T-cell (primary cell): ENCODE data around the gene ZNF385D. TPM values are rescaled to one million over a fixed set of nuclear protein-coding genes. Genes with fewer than 3 reads are reported as not detected.

ENCODE experiments used
- ATAC-seq, 4 experiments: fragments of 200-7000 bp in 3 of 4; fragments of 150-1000 bp in 1 of 4; cut with Tn5 transposase; replicated peaks in 1 of 4; 1 replicate in 3 of 4; 2 replicates in 1 of 4; pipeline ENCODE4 v1.10.0; 2021; ENCODE audit warnings: moderate library complexity in 3 of 4, mild to moderate bottlenecking in 2 of 4, moderate number of reproducible peaks in 1 of 4
- CTCF ChIA-PET, 2 donors: fragments of 300-600 bp; sonication (Branson Sonifier 250); formaldehyde crosslinking; loops; one replicate each; lab custom pipeline; 2022; ENCODE audit warnings: antibody characterized with exemption in 2 of 2; lab: Charles Lee
- POLR2A ChIA-PET, 2 donors: fragments of 300-600 bp; sonication (Branson Sonifier 250); formaldehyde crosslinking; loops; one replicate each; lab custom pipeline; 2022; ENCODE audit warnings: antibody characterized with exemption in 2 of 2; lab: Charles Lee
- DNase-seq, 35 experiments: peaks; one replicate each; pipeline versions ENCODE4 v3.0.0 to v3.0.0-alpha.2; 2013 to 2023
- H3K27ac ChIP-seq: one replicate; pipeline ENCODE4 v1.5.1; 2013; ENCODE audit warnings: low read length
- H3K27me3 ChIP-seq, 2 experiments: replicated peaks in 1 of 2; 1 replicate in 1 of 2; 2 replicates in 1 of 2; pipeline versions ENCODE4 v1.6.1 to v1.7.0; 2013; ENCODE audit warnings: low read length in 1 of 2, mixed read lengths in 1 of 2; ENCODE audit not compliant: control insufficient read depth in 2 of 2, insufficient read depth in 2 of 2; ENCODE audit errors: extremely low read depth in 1 of 2
- H3K36me3 ChIP-seq, 2 donors: 1 replicate in 1 of 2; 2 replicates in 1 of 2; pipeline versions ENCODE4 v1.6.1 to v1.7.0; 2013; ENCODE audit warnings: low read length in 1 of 2; ENCODE audit not compliant: control insufficient read depth in 2 of 2, insufficient read depth in 1 of 2; ENCODE audit errors: extremely low read depth in 1 of 2
- H3K4me1 ChIP-seq, 2 experiments: 1 replicate in 1 of 2; 2 replicates in 1 of 2; pipeline versions ENCODE4 v1.6.1 to v1.7.0; 2013; ENCODE audit warnings: low read length in 2 of 2, mixed read lengths in 1 of 2; ENCODE audit not compliant: insufficient read depth in 2 of 2, control insufficient read depth in 1 of 2; ENCODE audit errors: extremely low read depth in 1 of 2
- H3K4me3 ChIP-seq, 2 donors: 1 replicate in 1 of 2; 2 replicates in 1 of 2; pipeline versions ENCODE4 v1.5.1 to v1.7.0; 2013; ENCODE audit warnings: mild to moderate bottlenecking in 2 of 2, low read length in 1 of 2, moderate library complexity in 1 of 2; ENCODE audit not compliant: control insufficient read depth in 1 of 2; ENCODE audit errors: extremely low read depth in 1 of 2
- H3K9me3 ChIP-seq: 2 replicates; pipeline ENCODE4 v1.7.0; 2013
- H3K27ac Mint-ChIP-seq, 2 donors: one replicate each; pipeline ENCODE4 v1.8.0; 2020 to 2021; ENCODE audit warnings: mild to moderate bottlenecking in 2 of 2, mixed read lengths in 2 of 2
- H3K27me3 Mint-ChIP-seq, 2 donors: one replicate each; pipeline ENCODE4 v1.8.0; 2021 to 2022; ENCODE audit warnings: mixed read lengths in 2 of 2
- H3K36me3 Mint-ChIP-seq: one replicate; pipeline ENCODE4 v1.8.0; 2021; ENCODE audit warnings: mixed read lengths
- H3K4me1 Mint-ChIP-seq, 3 donors: one replicate each; pipeline ENCODE4 v1.8.0; 2020 to 2022; ENCODE audit warnings: mixed read lengths in 3 of 3, mild to moderate bottlenecking in 1 of 3
- H3K4me3 Mint-ChIP-seq, 3 donors: one replicate each; pipeline ENCODE4 v1.8.0; 2020 to 2022; ENCODE audit warnings: mild to moderate bottlenecking in 3 of 3, mixed read lengths in 3 of 3, moderate library complexity in 3 of 3
- H3K9me3 Mint-ChIP-seq, 3 donors: one replicate each; pipeline ENCODE4 v1.8.0; 2020 to 2022; ENCODE audit warnings: mixed read lengths in 3 of 3
- WGBS: methylation state at CpG from one replicate; pipeline ENCODE4 v1.1.5; 2013; ENCODE audit warnings: missing lambda C conversion rate; ENCODE audit not compliant: insufficient coverage; 5-methylcytosine and 5-hydroxymethylcytosine counted together
- total RNA-seq, 35 experiments: library from RNA in 6 of 35; stranded (reverse) in 6 of 35; fragments of 120-200 nt in 1 of 35; gene quantifications; one replicate each; pipeline versions ENCODE4 v1.2.1 to v1.2.4 and lab custom pipeline; 2013 to 2026

Gene ZNF385D
- total RNA-seq, 5 donors from 2014 or later (not counting 1 experiment from before 2014, with no cell fraction given): 0.03 to 0.47 (median 0.35) TPM

GRCh38 chr3:21672303-21672702, 78.7 kb downstream of the ZNF385D start:
- Mint-ChIP-seq H3K4me1 (no peaks in the 10 kb centered on the region), H3K27me3 (no peaks in the 10 kb centered on the region), H3K27ac (no peak overlapping the region), H3K36me3 (no peaks in the 10 kb centered on the region), H3K4me3 (no peak overlapping the region), H3K9me3 (peaks cover 0 to 4% (median 4%) of the 10 kb centered on the region in 3 donors)
- CTCF ChIA-PET: no interaction called here
- H3K27me3 ChIP-seq: no peaks in the 10 kb centered on the region
- H3K9me3 ChIP-seq: no peaks in the 10 kb centered on the region
- ATAC-seq: no peak
- H3K4me3 ChIP-seq: no peak overlapping the region
- H3K4me1 ChIP-seq: no peaks in the 10 kb centered on the region
- WGBS: no CpG with 5 or more reads among the region's 1 CpG
- H3K27ac ChIP-seq: no peak overlapping the region
- no peaks in the 10 kb centered on the region for H3K36me3 ChIP-seq
- POLR2A ChIA-PET: interaction anchor here in 1 of 2 donors (0.6 kb wide), 1 partner anchor 22 kb away, joined by 7 read pairs; no protein-coding TSS in a partner anchor
- no peak for DNase-seq

GRCh38 chr3:21670386-21670785, 80.6 kb downstream of the ZNF385D start:
- Histone ChIP-seq H3K4me3 (no peak overlapping the region), H3K36me3 (no peaks in the 10 kb centered on the region), H3K27ac (no peak overlapping the region), H3K27me3 (no peaks in the 10 kb centered on the region), H3K9me3 (no peaks in the 10 kb centered on the region), H3K4me1 (no peaks in the 10 kb centered on the region)
- H3K27me3 Mint-ChIP-seq: no peaks in the 10 kb centered on the region
- CTCF ChIA-PET: no interaction called here
- H3K4me1 Mint-ChIP-seq: no peaks in the 10 kb centered on the region
- no peak overlapping the region for H3K4me3 Mint-ChIP-seq
- DNase-seq (no peak), ATAC-seq (no peak)
- WGBS: no CpG with 5 or more reads among the region's 6 CpGs
- H3K27ac Mint-ChIP-seq: no peak overlapping the region
- POLR2A ChIA-PET: no interaction called here
- H3K9me3 Mint-ChIP-seq: peaks cover 0 to 7% (median 0%) of the 10 kb centered on the region in 3 donors
- H3K36me3 Mint-ChIP-seq: no peaks in the 10 kb centered on the region

- no peaks in the 10 kb centered on the region for H3K36me3 Mint-ChIP-seq
- H3K27me3 Mint-ChIP-seq: no peaks in the 10 kb centered on the region
- H3K27me3 ChIP-seq: no peaks in the 10 kb centered on the region
- ChIA-PET CTCF (no interaction called here), POLR2A (no interaction called here)
- H3K4me1 ChIP-seq: no peaks in the 10 kb centered on the region
- H3K9me3 Mint-ChIP-seq: peaks cover 0 to 3% (median 2%) of the 10 kb centered on the region in 3 donors
- H3K9me3 ChIP-seq: no peaks in the 10 kb centered on the region
- ATAC-seq (no peak), DNase-seq (no peak)
- H3K4me1 Mint-ChIP-seq: no peaks in the 10 kb centered on the region
- no peak overlapping the region for H3K4me3 ChIP-seq
- H3K4me3 Mint-ChIP-seq: no peak overlapping the region
- no peaks in the 10 kb centered on the region for H3K36me3 ChIP-seq
- H3K27ac Mint-ChIP-seq: no peak overlapping the region
- no CpG with 5 or more reads among the region's 1 CpG for WGBS
- H3K27ac ChIP-seq: no peak overlapping the region
Measured at GRCh38 chr3:21668012-21668411, 83.0 kb downstream of the ZNF385D start.

- DNase-seq: no peak
- Histone ChIP-seq H3K9me3 (no peaks in the 10 kb centered on the region), H3K27me3 (no peaks in the 10 kb centered on the region), H3K4me1 (no peaks in the 10 kb centered on the region), H3K4me3 (no peak overlapping the region), H3K36me3 (no peaks in the 10 kb centered on the region), H3K27ac (no peak overlapping the region)
- 19% methylated on average over 2 of the region's 6 CpGs for WGBS
- ATAC-seq: no peak
- CTCF ChIA-PET: no interaction called here
- H3K27ac Mint-ChIP-seq: no peak overlapping the region
- H3K36me3 Mint-ChIP-seq: no peaks in the 10 kb centered on the region
- no peaks in the 10 kb centered on the region for H3K4me1 Mint-ChIP-seq
- POLR2A ChIA-PET: no interaction called here
- H3K4me3 Mint-ChIP-seq: no peak overlapping the region
- H3K27me3 Mint-ChIP-seq: no peaks in the 10 kb centered on the region
- H3K9me3 Mint-ChIP-seq: peaks cover 2 to 5% (median 3%) of the 10 kb centered on the region in 3 donors
Measured at GRCh38 chr3:21665444-21666100, 85.4 kb downstream of the ZNF385D start.

GRCh38 chr3:21664996-21665395, 86.0 kb downstream of the ZNF385D start:
- no peaks in the 10 kb centered on the region for H3K4me1 ChIP-seq
- H3K9me3 ChIP-seq: no peaks in the 10 kb centered on the region
- no peaks in the 10 kb centered on the region for H3K27me3 Mint-ChIP-seq
- no peaks in the 10 kb centered on the region for H3K27me3 ChIP-seq
- no peaks in the 10 kb centered on the region for H3K36me3 Mint-ChIP-seq
- 100% methylated on average over 2 of the region's 3 CpGs for WGBS
- ChIA-PET POLR2A (no interaction called here), CTCF (no interaction called here)
- H3K27ac ChIP-seq: no peak overlapping the region
- DNase-seq: no peak
- no peaks in the 10 kb centered on the region for H3K36me3 ChIP-seq
- H3K4me1 Mint-ChIP-seq: no peaks in the 10 kb centered on the region
- H3K27ac Mint-ChIP-seq: no peak overlapping the region
- no peak overlapping the region for H3K4me3 Mint-ChIP-seq
- ATAC-seq: no peak
- H3K4me3 ChIP-seq: no peak overlapping the region
- peaks cover 6 to 9% (median 6%) of the 10 kb centered on the region in 3 donors for H3K9me3 Mint-ChIP-seq

- Histone ChIP-seq H3K9me3 (no peaks in the 10 kb centered on the region), H3K4me3 (no peak overlapping the region), H3K4me1 (no peaks in the 10 kb centered on the region), H3K27me3 (no peaks in the 10 kb centered on the region), H3K36me3 (no peaks in the 10 kb centered on the region), H3K27ac (no peak overlapping the region)
- H3K27ac Mint-ChIP-seq: no peak overlapping the region
- ChIA-PET CTCF (no interaction called here), POLR2A (no interaction called here)
- WGBS: 100% methylated on average over 1 of the region's 2 CpGs
- peaks cover 8 to 16% (median 10%) of the 10 kb centered on the region in 3 donors for H3K9me3 Mint-ChIP-seq
- no peaks in the 10 kb centered on the region for H3K36me3 Mint-ChIP-seq
- DNase-seq (no peak), ATAC-seq (no peak)
- no peaks in the 10 kb centered on the region for H3K27me3 Mint-ChIP-seq
- H3K4me3 Mint-ChIP-seq: no peak overlapping the region
- no peaks in the 10 kb centered on the region for H3K4me1 Mint-ChIP-seq
Measured at GRCh38 chr3:21662403-21662802, 88.6 kb downstream of the ZNF385D start.
